GM06990 (cell line): Measurements from ENCODE around the gene RPUSD4.

ENCODE experiments used
- DNase-seq: peaks from one replicate; pipeline ENCODE4 v3.0.0-alpha.2; 2011; ENCODE audit not compliant: insufficient read length; ENCODE audit errors: extremely low read depth
- H3K27me3 ChIP-seq: replicated peaks from 2 replicates; pipeline ENCODE4 v1.6.0; 2011; ENCODE audit warnings: low read length; ENCODE audit not compliant: control insufficient read depth, insufficient read depth
- H3K36me3 ChIP-seq: 2 replicates; pipeline ENCODE4 v1.5.1; 2011; ENCODE audit warnings: low read length; ENCODE audit not compliant: control insufficient read depth, insufficient read depth
- H3K4me3 ChIP-seq: replicated peaks from 2 replicates; pipeline ENCODE4 v1.5.1; 2011; ENCODE audit warnings: low read depth, mild to moderate bottlenecking, control low read depth, low read length
- CTCF ChIP-seq: IDR thresholded peaks from 2 replicates; pipeline ENCODE4 v1.5.1; 2011; ENCODE audit warnings: low read length, control low read depth, mild to moderate bottlenecking, inconsistent platforms; ENCODE audit not compliant: insufficient read depth, poor library complexity, severe bottlenecking

Gene RPUSD4

GRCh38 chr11:126165757-126166156, 45.7 kb downstream of the RPUSD4 start:
- no peak for TF ChIP-seq CTCF
- no peaks in the 10 kb centered on the region; the same call in 1 of the 2 replicates for H3K27me3 ChIP-seq
- no peaks in the 10 kb centered on the region for H3K36me3 ChIP-seq
- H3K4me3 ChIP-seq: no peak overlapping the region
- no peak for DNase-seq

- no peaks in the 10 kb centered on the region for H3K36me3 ChIP-seq
- no peaks in the 10 kb centered on the region; the same call in 1 of the 2 replicates for H3K27me3 ChIP-seq
- H3K4me3 ChIP-seq: no peak overlapping the region
- no peak for TF ChIP-seq CTCF
- DNase-seq: no peak
Observed at GRCh38 chr11:126165311-126165720, 46.1 kb downstream of the RPUSD4 start.

- DNase-seq: no peak
- no peaks in the 10 kb centered on the region for H3K36me3 ChIP-seq
- no peak for TF ChIP-seq CTCF
Observed at GRCh38 chr11:126164781-126165180, 46.7 kb downstream of the RPUSD4 start.

GRCh38 chr11:126163779-126164178, 47.7 kb downstream of the RPUSD4 start:
- Histone ChIP-seq H3K4me3 (no peak overlapping the region), H3K36me3 (no peaks in the 10 kb centered on the region), H3K27me3 (no peaks in the 10 kb centered on the region; the same call in 1 of the 2 replicates)
- DNase-seq: no peak
- no peak for TF ChIP-seq CTCF

More at GRCh38 chr11:126164781-126165180, 46.7 kb downstream of the RPUSD4 start:
- Histone ChIP-seq H3K4me3 (no peak overlapping the region), H3K27me3 (no peaks in the 10 kb centered on the region; the same call in 1 of the 2 replicates)

- no peak for DNase-seq
- no peaks in the 10 kb centered on the region; the same call in 1 of the 2 replicates for H3K27me3 ChIP-seq
- H3K36me3 ChIP-seq: no peaks in the 10 kb centered on the region
- no peak for TF ChIP-seq CTCF
- H3K4me3 ChIP-seq: no peak overlapping the region
Observed at GRCh38 chr11:126163074-126163700, 48.3 kb downstream of the RPUSD4 start.
